Measurements from ENCODE around the gene TOP1.

The TOP1 gene

GRCh38 chr20:41148942-41149341 is 120.3 kb downstream of the TOP1 start:
- no peak for DNase-seq

GRCh38 chr20:41150664-41151063 is 122.0 kb downstream of the TOP1 start:
- no peak for DNase-seq

- no peak for DNase-seq
Measured at GRCh38 chr20:41151134-41151869, 122.7 kb downstream of the TOP1 start.

GRCh38 chr20:41152108-41152757 is 123.6 kb downstream of the TOP1 start:
- no peak for DNase-seq

GRCh38 chr20:41154436-41155176 is 126.0 kb downstream of the TOP1 start:
- no peak for DNase-seq

GRCh38 chr20:41155261-41155660 is 126.6 kb downstream of the TOP1 start:
- DNase-seq, result no peak

- DNase-seq, result no peak
Measured at GRCh38 chr20:41158082-41158625, 129.5 kb downstream of the TOP1 start.

- DNase-seq, result no peak
Measured at GRCh38 chr20:41159547-41159946, 130.9 kb downstream of the TOP1 start.

GRCh38 chr20:41160686-41161085 is 132.1 kb downstream of the TOP1 start:
- DNase-seq, result no peak

- DNase-seq, result no peak
Measured at GRCh38 chr20:41161886-41162285, 133.3 kb downstream of the TOP1 start.

- DNase-seq, result no peak
Measured at GRCh38 chr20:41162396-41162795, 133.8 kb downstream of the TOP1 start.

- no peak for DNase-seq
Measured at GRCh38 chr20:41163821-41164220, 135.2 kb downstream of the TOP1 start.

GRCh38 chr20:41165001-41165882 is 136.6 kb downstream of the TOP1 start:
- DNase-seq, result no peak

GRCh38 chr20:41166201-41167117 is 137.8 kb downstream of the TOP1 start:
- no peak for DNase-seq

GRCh38 chr20:41167118-41167470 is 138.5 kb downstream of the TOP1 start:
- no peak for DNase-seq

GRCh38 chr20:41167481-41168253 is 139.0 kb downstream of the TOP1 start:
- no peak for DNase-seq

- no peak for DNase-seq
Measured at GRCh38 chr20:41168281-41169161, 139.9 kb downstream of the TOP1 start.

- DNase-seq, result no peak
Measured at GRCh38 chr20:41169162-41169690, 140.6 kb downstream of the TOP1 start.

GRCh38 chr20:41169791-41170351 is 141.2 kb downstream of the TOP1 start:
- DNase-seq, result no peak

Data from GOT3 (cell line).